Fibroblast of villous mesenchyme (primary cell): ENCODE measurements around the gene SUPT4H1. TPM values are rescaled to one million over a fixed set of nuclear protein-coding genes. Genes with fewer than 3 reads are reported as not detected.

Experiments
- DNase-seq: peaks from one replicate; pipeline ENCODE4 v3.0.0-alpha.2; 2010; ENCODE audit warnings: low read depth
- H3K4me3 ChIP-seq: 2 replicates; pipeline ENCODE4 v1.5.1; 2011; ENCODE audit warnings: low read depth, mild to moderate bottlenecking, low read length
- CTCF ChIP-seq: IDR thresholded peaks from 2 replicates; pipeline ENCODE4 v1.5.1; 2012; ENCODE audit warnings: low read depth, mild to moderate bottlenecking, low read length; ENCODE audit not compliant: insufficient read depth
- small RNA-seq: library from RNA; depleted of rRNA; stranded (forward); fragments of <200 nt; gene quantifications from one replicate; pipeline ENCODE3, GENCODE V24; 2012
- total RNA-seq: library from RNA; depleted of rRNA; stranded (reverse); fragments of >200 nt; gene quantifications from 2 replicates; pipeline ENCODE4 v1.2.3, GENCODE V29; 2012

Gene SUPT4H1
- total RNA-seq, 1 donor = 34.5 TPM

GRCh38 chr17:58302171-58302918, 49.7 kb downstream of the SUPT4H1 start:
- DNase-seq = no peak
- no peak overlapping the region for H3K4me3 ChIP-seq
- TF ChIP-seq CTCF = no peak

GRCh38 chr17:58301504-58302150, 50.4 kb downstream of the SUPT4H1 start:
- H3K4me3 ChIP-seq = no peak overlapping the region
- no peak for DNase-seq
- no peak for TF ChIP-seq CTCF

- H3K4me3 ChIP-seq = no peak overlapping the region
- no peak for DNase-seq
- TF ChIP-seq CTCF = no peak
These were observed 51.7 kb downstream of the SUPT4H1 start for GRCh38 chr17:58300336-58300735.

Small RNAs within 50 kb of the gene (small RNA-seq; reads per million reads assigned to genes)
- gene MIR4736 = not detected

Other genes starting within 250 kb of the SUPT4H1 start
- gene OR4D1, start 203.8 kb downstream of the SUPT4H1 start, total RNA-seq = under 0.01 TPM in 1 of 2 replicates, not detected in the other
- gene OR4D2, start 185.2 kb downstream of the SUPT4H1 start, total RNA-seq = not detected in 2 replicates
- not detected in 2 replicates for gene EPX, start 159.5 kb downstream of the SUPT4H1 start, total RNA-seq
- gene MKS1, start 132.9 kb downstream of the SUPT4H1 start, total RNA-seq = 8.6 and 12.6 TPM in 2 replicates
- not detected in 2 replicates for gene LPO, start 113.6 kb downstream of the SUPT4H1 start, total RNA-seq
- gene MPO, start 71.3 kb downstream of the SUPT4H1 start, total RNA-seq = not detected in 2 replicates
- gene TSPOAP1, start 23.4 kb downstream of the SUPT4H1 start, total RNA-seq = 0.86 and 2.3 TPM in 2 replicates
- not detected in 2 replicates for gene RNF43, start 65.3 kb upstream of the SUPT4H1 start, total RNA-seq
- gene HSF5, start 136.2 kb upstream of the SUPT4H1 start, total RNA-seq = under 0.01 TPM in 1 of 2 replicates, not detected in the other
- 39.6 and 44.9 TPM in 2 replicates for gene MTMR4, start 162.4 kb upstream of the SUPT4H1 start, total RNA-seq